Hepatocyte (in vitro differentiated cells): Measurements from ENCODE around the gene NPHP4. TPM values are rescaled to one million over a fixed set of nuclear protein-coding genes. Genes with fewer than 3 reads are reported as not detected.

Experiments
- DNase-seq: peaks from one replicate; pipeline ENCODE4 v3.0.0-alpha.2; 2016; ENCODE audit warnings: low spot score
- H2AFZ ChIP-seq: fragments of 200-600 bp; sonication (generic); 2 replicates; pipeline ENCODE4 v1.6.0; 2016; ENCODE audit warnings: antibody characterized with exemption, mild to moderate bottlenecking
- H3K27ac ChIP-seq: fragments of 200-600 bp; sonication (generic); 2 replicates; pipeline ENCODE4 v1.5.1; 2016; ENCODE audit warnings: mild to moderate bottlenecking
- H3K27me3 ChIP-seq: fragments of 200-600 bp; sonication (generic); 2 replicates; pipeline ENCODE4 v1.6.1; 2016
- H3K36me3 ChIP-seq: fragments of 200-600 bp; sonication (generic); replicated peaks from 2 replicates; pipeline ENCODE4 v1.5.1; 2016; ENCODE audit warnings: low read depth; ENCODE audit not compliant: insufficient read depth
- H3K4me1 ChIP-seq: fragments of 200-600 bp; sonication (generic); 2 replicates; pipeline ENCODE4 v1.5.1; 2016; ENCODE audit warnings: mild to moderate bottlenecking, moderate library complexity; ENCODE audit not compliant: insufficient read depth
- H3K4me2 ChIP-seq: fragments of 200-600 bp; sonication (generic); 2 replicates; pipeline ENCODE4 v1.6.0; 2016
- H3K4me3 ChIP-seq: fragments of 200-600 bp; sonication (generic); 2 replicates; pipeline ENCODE4 v1.5.1; 2016; ENCODE audit warnings: mild to moderate bottlenecking
- H3K79me2 ChIP-seq: fragments of 200-600 bp; sonication (generic); 2 replicates; pipeline ENCODE4 v1.6.0; 2017; ENCODE audit warnings: mild to moderate bottlenecking
- H3K9me2 ChIP-seq: fragments of 200-600 bp; sonication (generic); replicated peaks from 2 replicates; pipeline ENCODE4 v1.6.0; 2017; ENCODE audit warnings: mild to moderate bottlenecking; ENCODE audit not compliant: insufficient read depth
- H3K9me3 ChIP-seq: fragments of 200-600 bp; sonication (generic); 2 replicates; pipeline ENCODE4 v1.5.1; 2016; ENCODE audit warnings: low read depth, mild to moderate bottlenecking
- H4K20me1 ChIP-seq: fragments of 200-600 bp; sonication (generic); 2 replicates; pipeline ENCODE4 v1.6.0; 2016; ENCODE audit warnings: mild to moderate bottlenecking; ENCODE audit not compliant: insufficient read depth, poor library complexity, severe bottlenecking
- EZH2 ChIP-seq: fragments of 200-600 bp; sonication (generic); IDR thresholded peaks from 2 replicates; pipeline ENCODE4 v1.6.1; 2016; ENCODE audit warnings: antibody characterized with exemption, mild to moderate bottlenecking, borderline replicate concordance
- EZH2phosphoT487 ChIP-seq: fragments of 200-600 bp; sonication (generic); IDR thresholded peaks from one replicate; pipeline ENCODE4 v1.6.1; 2018; ENCODE audit warnings: antibody characterized with exemption, mild to moderate bottlenecking, low read depth, moderate library complexity; ENCODE audit not compliant: unreplicated experiment, severe bottlenecking
- WGBS: methylation state at CpG from one replicate; pipeline ENCODE4 v1.1.6; 2016; ENCODE audit warnings: low lambda C conversion rate; ENCODE audit errors: missing lambda C conversion rate; 5-methylcytosine and 5-hydroxymethylcytosine counted together
- polyA plus RNA-seq: library from polyadenylated mRNA; unstranded; fragments of >200 nt; fragmentation: Nextera tagmentation; extraction: Ambion mirVana; gene quantifications from 2 replicates; pipeline ENCODE4 v1.2.1, GENCODE V29; 2016
- total RNA-seq: library from RNA; depleted of rRNA; stranded (reverse); fragments of >200 nt; gene quantifications from 2 replicates; pipeline ENCODE4 v1.2.3, GENCODE V29; 2014
- TF ChIP-seq, protein P1 (sequence below): fragments of 200-600 bp; sonication (generic); IDR thresholded peaks from 2 replicates; pipeline ENCODE4 v1.5.1; 2016; ENCODE audit warnings: antibody characterized with exemption, mild to moderate bottlenecking; ENCODE audit not compliant: poor library complexity

Gene NPHP4
- total and polyA plus RNA-seq, 2 experiments from 2014 or later, result 5.6 to 6.0 TPM

DNA sequence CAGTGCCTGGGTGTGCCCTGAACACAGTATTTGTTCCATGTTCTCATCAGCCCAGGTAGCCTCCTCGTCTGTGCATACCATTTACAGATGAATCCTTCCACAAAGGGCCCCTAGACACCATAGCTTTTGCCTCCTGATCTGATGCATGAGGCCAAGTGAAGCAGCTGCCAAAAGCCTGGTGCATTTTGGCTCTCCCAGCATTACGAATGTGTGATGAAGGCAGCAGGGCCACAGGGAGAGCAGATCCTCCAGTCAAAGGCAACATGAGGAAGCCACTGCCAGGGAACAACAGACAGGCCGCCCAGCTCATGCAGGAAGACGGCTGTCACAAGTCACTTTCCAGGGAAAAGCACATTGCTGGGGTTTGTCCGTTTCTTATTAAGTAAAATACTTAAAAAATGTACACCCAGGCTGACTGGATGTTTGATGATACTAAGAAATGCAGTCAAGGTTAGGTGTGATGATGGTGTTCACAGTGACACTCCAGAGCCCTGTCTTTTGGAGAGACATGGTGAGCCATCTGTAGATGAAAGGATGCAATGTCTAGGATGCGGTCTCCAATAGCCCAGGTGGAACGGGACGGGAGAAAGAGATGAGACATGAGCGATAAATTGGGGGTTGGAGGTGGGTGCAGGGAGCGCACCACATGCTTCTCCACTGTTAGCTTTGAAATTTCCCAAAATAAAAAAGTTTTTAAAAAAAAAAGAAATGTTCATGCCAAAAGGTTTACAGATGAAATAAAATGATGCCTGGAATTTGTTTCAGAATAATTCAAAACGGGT is 48.7 kb downstream of the NPHP4 start:
- Histone ChIP-seq H3K4me2 (no peak overlapping the region), H3K79me2 (no peaks in the 10 kb centered on the region), H3K9me2 (no peaks in the 10 kb centered on the region), H3K9me3 (no peaks in the 10 kb centered on the region), H4K20me1 (no peaks in the 10 kb centered on the region), H3K27ac (no peak overlapping the region), H3K4me1 (no peaks in the 10 kb centered on the region), H3K4me3 (no peak overlapping the region), H2AFZ (no peak overlapping the region), H3K36me3 (no peaks in the 10 kb centered on the region), H3K27me3 (no peaks in the 10 kb centered on the region)
- DNase-seq, result no peak
- TF ChIP-seq, protein P1, sequence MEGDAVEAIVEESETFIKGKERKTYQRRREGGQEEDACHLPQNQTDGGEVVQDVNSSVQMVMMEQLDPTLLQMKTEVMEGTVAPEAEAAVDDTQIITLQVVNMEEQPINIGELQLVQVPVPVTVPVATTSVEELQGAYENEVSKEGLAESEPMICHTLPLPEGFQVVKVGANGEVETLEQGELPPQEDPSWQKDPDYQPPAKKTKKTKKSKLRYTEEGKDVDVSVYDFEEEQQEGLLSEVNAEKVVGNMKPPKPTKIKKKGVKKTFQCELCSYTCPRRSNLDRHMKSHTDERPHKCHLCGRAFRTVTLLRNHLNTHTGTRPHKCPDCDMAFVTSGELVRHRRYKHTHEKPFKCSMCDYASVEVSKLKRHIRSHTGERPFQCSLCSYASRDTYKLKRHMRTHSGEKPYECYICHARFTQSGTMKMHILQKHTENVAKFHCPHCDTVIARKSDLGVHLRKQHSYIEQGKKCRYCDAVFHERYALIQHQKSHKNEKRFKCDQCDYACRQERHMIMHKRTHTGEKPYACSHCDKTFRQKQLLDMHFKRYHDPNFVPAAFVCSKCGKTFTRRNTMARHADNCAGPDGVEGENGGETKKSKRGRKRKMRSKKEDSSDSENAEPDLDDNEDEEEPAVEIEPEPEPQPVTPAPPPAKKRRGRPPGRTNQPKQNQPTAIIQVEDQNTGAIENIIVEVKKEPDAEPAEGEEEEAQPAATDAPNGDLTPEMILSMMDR, result no peak
- TF ChIP-seq EZH2 (no peak), EZH2phosphoT487 (no peak)
- WGBS, result 90% methylated on average over 11 of the region's 11 CpGs

DNA sequence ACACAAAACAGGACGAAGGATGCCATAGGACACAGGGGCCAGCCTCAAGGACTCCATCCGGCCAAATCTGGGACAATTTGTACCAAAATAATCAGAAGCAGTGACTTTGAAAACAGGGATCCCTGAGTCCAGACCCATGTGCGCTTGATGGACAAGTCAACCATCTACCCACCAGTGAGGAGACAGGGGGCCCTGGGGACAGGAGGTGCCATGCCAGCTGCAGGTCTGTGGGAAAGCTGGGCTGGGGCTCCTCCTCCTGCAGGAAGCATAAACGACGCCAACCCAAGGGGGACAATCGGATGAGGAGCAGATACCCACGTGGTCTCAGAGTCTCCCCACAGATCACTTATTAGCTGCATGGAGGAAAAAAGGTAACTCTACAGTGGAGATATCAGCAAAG is 50.6 kb downstream of the NPHP4 start:
- no peaks in the 10 kb centered on the region for H3K9me3 ChIP-seq
- no peaks in the 10 kb centered on the region for H3K79me2 ChIP-seq
- H3K4me2 ChIP-seq, result no peak overlapping the region
- no peaks in the 10 kb centered on the region for H3K27me3 ChIP-seq
- H3K9me2 ChIP-seq, result no peaks in the 10 kb centered on the region
- H3K4me1 ChIP-seq, result no peaks in the 10 kb centered on the region
- no peaks in the 10 kb centered on the region for H3K36me3 ChIP-seq
- DNase-seq, result no peak
- TF ChIP-seq, protein P1, result no peak
- TF ChIP-seq EZH2 (no peak), EZH2phosphoT487 (no peak)
- no peak overlapping the region for H3K4me3 ChIP-seq
- no peak overlapping the region for H3K27ac ChIP-seq
- 92% methylated on average over 7 of the region's 7 CpGs for WGBS
- H4K20me1 ChIP-seq, result no peaks in the 10 kb centered on the region
- no peak overlapping the region for H2AFZ ChIP-seq

DNA sequence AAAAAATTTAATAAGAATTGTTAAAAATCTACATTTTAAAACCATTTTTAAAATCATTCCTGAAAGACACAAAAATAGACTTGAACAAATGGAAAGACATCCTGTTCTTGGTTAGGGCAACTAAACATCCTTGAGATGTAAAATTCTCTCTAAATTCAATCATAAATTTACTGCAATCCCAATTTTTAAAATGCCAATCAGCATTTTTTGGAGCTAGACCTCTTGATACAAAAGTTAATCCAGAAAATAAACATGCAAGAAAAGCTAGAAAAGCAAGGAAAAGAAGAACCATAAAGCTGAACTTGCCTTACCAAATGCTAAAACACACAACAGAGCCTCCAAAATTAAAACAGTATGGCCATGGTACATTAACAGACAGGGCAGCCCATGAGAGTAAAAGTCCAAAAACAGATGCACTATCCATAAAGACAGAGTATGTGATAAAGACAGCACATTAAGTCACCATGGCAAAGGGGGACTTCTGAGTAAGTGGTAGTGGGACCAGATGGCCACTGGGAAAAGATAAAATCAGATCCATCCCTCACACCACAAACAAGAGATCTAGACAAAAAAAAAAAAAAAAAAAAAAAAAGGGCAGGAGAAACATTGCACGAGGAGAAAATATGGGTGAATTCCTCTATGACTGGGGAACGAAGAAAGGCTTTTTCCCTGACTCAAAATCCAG is 51.4 kb downstream of the NPHP4 start:
- Histone ChIP-seq H3K4me3 (no peak overlapping the region), H3K27me3 (no peaks in the 10 kb centered on the region), H3K9me2 (no peaks in the 10 kb centered on the region), H4K20me1 (no peaks in the 10 kb centered on the region), H3K4me2 (no peak overlapping the region), H3K9me3 (no peaks in the 10 kb centered on the region), H3K4me1 (no peaks in the 10 kb centered on the region), H2AFZ (no peak overlapping the region), H3K36me3 (no peaks in the 10 kb centered on the region), H3K79me2 (no peaks in the 10 kb centered on the region), H3K27ac (no peak overlapping the region)
- TF ChIP-seq EZH2phosphoT487 (no peak), EZH2 (no peak)
- TF ChIP-seq, protein P1, result no peak
- 94% methylated on average over 2 of the region's 2 CpGs for WGBS
- DNase-seq, result no peak
